Kidney (tissue), 22 donors: Measurements from ENCODE around the gene THADA. TPM values are rescaled to one million over a fixed set of nuclear protein-coding genes. Genes with fewer than 3 reads are reported as not detected.
A peak's percentile ranks its signal among the peaks of the same experiment; 100 is the strongest.

Source experiments
- DNase-seq, 5 donors: peaks; one replicate each; pipeline ENCODE4 v3.0.0-alpha.2; 2013 to 2020
- FAIRE-seq: peaks from 2 replicates; lab custom pipeline; 2012; peaks lifted over from hg19 to GRCh38; lab: Jason Lieb, UNC
- H3K27ac ChIP-seq, 2 donors: one replicate each; pipeline ENCODE4 v1.7.0; 2013; ENCODE audit warnings: low read depth in 2 of 2, low read length in 2 of 2, inconsistent platforms in 1 of 2
- H3K27me3 ChIP-seq: one replicate; pipeline ENCODE4 v1.7.1; 2013; ENCODE audit warnings: low read length, inconsistent platforms; ENCODE audit not compliant: control insufficient read depth, insufficient read depth
- H3K36me3 ChIP-seq, 3 donors: one replicate each; pipeline versions ENCODE4 v1.7.0 to v1.7.1; 2013; ENCODE audit warnings: low read length in 3 of 3, control low read depth in 1 of 3, inconsistent platforms in 1 of 3; ENCODE audit not compliant: insufficient read depth in 3 of 3, control insufficient read depth in 2 of 3
- H3K4me1 ChIP-seq, 3 donors: one replicate each; pipeline versions ENCODE4 v1.7.0 to v1.7.1; 2013; ENCODE audit warnings: low read length in 3 of 3, inconsistent platforms in 1 of 3, low read depth in 1 of 3; ENCODE audit not compliant: control insufficient read depth in 2 of 3, insufficient read depth in 2 of 3
- H3K4me3 ChIP-seq, 3 donors: one replicate each; pipeline versions ENCODE4 v1.7.0 to v1.8.1; 2013; ENCODE audit warnings: low read length in 3 of 3, control low read depth in 1 of 3, inconsistent platforms in 1 of 3
- H3K9ac ChIP-seq, 3 donors: one replicate each; pipeline versions ENCODE4 v1.7.0 to v1.7.1; 2013; ENCODE audit warnings: low read length in 3 of 3, control low read depth in 1 of 3, inconsistent platforms in 1 of 3
- H3K9me3 ChIP-seq, 3 donors: one replicate each; pipeline versions ENCODE4 v1.7.0 to v1.7.1; 2013; ENCODE audit warnings: low read length in 3 of 3, control low read depth in 1 of 3, inconsistent platforms in 1 of 3; ENCODE audit not compliant: control insufficient read depth in 2 of 3, insufficient read depth in 1 of 3
- CTCF ChIP-seq: IDR thresholded peaks from 3 replicates; pipeline ENCODE4 v1.5.1; 2012; ENCODE audit warnings: mild to moderate bottlenecking, moderate library complexity, borderline replicate concordance; ENCODE audit not compliant: insufficient read depth; ENCODE audit errors: extremely low read depth
- intact Hi-C: fragments of 100-400 bp; cut with DNase I; formaldehyde crosslinking; loops from one replicate; pipeline ENCODE4 v1.11.1; 2022
- long read RNA-seq, 10 donors: library from polyadenylated mRNA in 1 of 10; unstranded in 1 of 10; transcript quantifications; one replicate each; pipeline ENCODE4 v2.0.0 and lab custom pipeline, GENCODE V29; 2021 to 2026
- polyA plus RNA-seq: library from polyadenylated mRNA; stranded (reverse); fragments of 350-450 nt; fragmentation: Illumina TruSeq; extraction: RNeasy Lipid Tissue Mini Kit (QIAGEN cat#74804); gene quantifications from one replicate; pipeline ENCODE4 v1.2.3, GENCODE V29; 2014; ENCODE audit warnings: low read depth, low replicate concordance; ENCODE audit not compliant: insufficient read depth
- total RNA-seq: library from RNA; stranded (reverse); fragmentation: NEBNext Ultra II Directional; extraction: Animal tissue kit (Norgen Biotek cat#: 25700); gene quantifications from one replicate; pipeline ENCODE4 v1.2.1, GENCODE V29; 2021
- donor health status: control.
- donor health status: control.
- donor health status: control.
- donor health status: control.
- donor health status: control.
- donor health status: DM: yes; HTN: yes; CAD: no.
- donor health status: Normal renal cell carcinoma (clear cell type).

THADA gene
- total RNA-seq = 45.1 TPM
- 21.4 TPM for polyA plus RNA-seq
- long read RNA-seq, donor 1 = 0 reads
- long read RNA-seq, donor 2, partial matches to known transcripts = 0 of 2 reads
- long read RNA-seq, donor 2, other reads (novel, unspliced or antisense) = 0 of 2 reads
- long read RNA-seq, donor 3, full-length matches to known transcripts = 2 of 2 reads
- long read RNA-seq, donor 3, partial matches to known transcripts = 0 of 2 reads
- long read RNA-seq, donor 3, other reads (novel, unspliced or antisense) = 0 of 2 reads
- long read RNA-seq, donor 4, partial matches to known transcripts = 0 of 1 reads
- long read RNA-seq, donor 4, other reads (novel, unspliced or antisense) = 0 of 1 reads
- long read RNA-seq, donor 5 = 0 reads
- long read RNA-seq, donor 6 = 0 reads
- long read RNA-seq, donor 7, full-length matches to known transcripts = 2 of 11 reads
- long read RNA-seq, donor 7, partial matches to known transcripts = 5 of 11 reads
- long read RNA-seq, donor 7, other reads (novel, unspliced or antisense) = 4 of 11 reads
- long read RNA-seq, donor 8, partial matches to known transcripts = 0 of 1 reads
- long read RNA-seq, donor 8, other reads (novel, unspliced or antisense) = 0 of 1 reads
- long read RNA-seq, donor 9 = 0 reads
- long read RNA-seq, donor 10 = 0 reads

GRCh38 chr2:43595603-43596412 is at the start of gene THADA:
Gene THADA, minus strand, starts transcription at chr2:43596038. Its CDS starts 3,646 bp downstream, at chr2:43592392.
- Histone ChIP-seq H3K9me3 (no peaks in the 10 kb centered on the region), H3K4me3 (peak within 1 kb of the TSS; percentile 76 to 97 (median 92)), H3K27me3 (no peaks in the 10 kb centered on the region), H3K36me3 (peaks cover 0 to 5% (median 1%) of the 10 kb centered on the region in 3 donors), H3K4me1 (peaks cover 0 to 8% (median 0%) of the 10 kb centered on the region in 3 donors), H3K27ac (peak within 1 kb of the TSS; percentile 92 to 93), H3K9ac (peak within 1 kb of the TSS; percentile 77 to 99 (median 88))
- intact Hi-C loops = no loop called here
- peak; percentile 76 for FAIRE-seq
- TF ChIP-seq CTCF = peak; percentile 14
- peak; percentile 99 to 100 (median 99) for DNase-seq

GRCh38 chr2:43643680-43644079 is 47.8 kb upstream of the THADA start:
- H3K27me3 ChIP-seq = no peaks in the 10 kb centered on the region
- H3K9me3 ChIP-seq = peaks cover 0 to 3% (median 0%) of the 10 kb centered on the region in 3 donors
- TF ChIP-seq CTCF = no peak
- H3K36me3 ChIP-seq = no peaks in the 10 kb centered on the region
- no peak overlapping the region for H3K9ac ChIP-seq
- no peak overlapping the region for H3K4me3 ChIP-seq
- H3K27ac ChIP-seq = no peak overlapping the region
- FAIRE-seq (no peak), DNase-seq (no peak)
- intact Hi-C loops = no loop called here
- no peaks in the 10 kb centered on the region for H3K4me1 ChIP-seq

GRCh38 chr2:43642363-43642762 is 46.5 kb upstream of the THADA start:
- H3K27ac ChIP-seq = no peak overlapping the region
- H3K9me3 ChIP-seq = peaks cover 0 to 3% (median 0%) of the 10 kb centered on the region in 3 donors
- no peak overlapping the region for H3K4me3 ChIP-seq
- no peak for DNase-seq
- no peaks in the 10 kb centered on the region for H3K27me3 ChIP-seq
- no peaks in the 10 kb centered on the region for H3K36me3 ChIP-seq
- no peak for FAIRE-seq
- H3K4me1 ChIP-seq = no peaks in the 10 kb centered on the region
- intact Hi-C loops = no loop called here
- H3K9ac ChIP-seq = no peak overlapping the region
- TF ChIP-seq CTCF = no peak
